ENCODE data around the gene IFI27L2. TPM values are rescaled to one million over a fixed set of nuclear protein-coding genes. Genes with fewer than 3 reads are reported as not detected.

Gene IFI27L2
- total RNA-seq, 1 experiment from 2014 or later = 28.6 TPM

GRCh38 chr14:94153750-94154342, 24.4 kb upstream of the IFI27L2 start:
- Histone ChIP-seq H4K8ac (replicated peaks; ENCODE audit: insufficient read length, low read depth, low read length) (no peak overlapping the region), H2BK12ac (ENCODE audit: insufficient read length, low read depth, low read length) (no peak overlapping the region), H2AK5ac (ENCODE audit: insufficient read length, low read length) (no peak overlapping the region), H3K4me1 (ENCODE audit: insufficient read depth, low read length) (no peaks in the 10 kb centered on the region), H3K9me3 (ENCODE audit: control insufficient read depth, low read depth, low read length) (no peaks in the 10 kb centered on the region), H2BK15ac (ENCODE audit: low read depth, low read length) (no peak overlapping the region), H3K27me3 (ENCODE audit: insufficient read depth, low read length) (no peaks in the 10 kb centered on the region), H4K5ac (ENCODE audit: insufficient read length, low read depth, low read length) (no peak overlapping the region), H2BK120ac (ENCODE audit: low read depth, low read length, poor library complexity, severe bottlenecking) (no peak overlapping the region), H2AFZ (ENCODE audit: low read length) (no peak overlapping the region), H3K9ac (ENCODE audit: extremely low read depth, insufficient read length, low read length) (no peak overlapping the region), H3T11ph (ENCODE audit: low read length) (no peak overlapping the region), H2BK5ac (ENCODE audit: insufficient read length, low read length) (no peak overlapping the region), H4K91ac (ENCODE audit: insufficient read length, low read depth, low read length) (no peak overlapping the region), H3K79me2 (ENCODE audit: insufficient read depth, low read length) (no peaks in the 10 kb centered on the region), H3K27ac (ENCODE audit: insufficient read length, low read depth, low read length) (no peak overlapping the region), H3K14ac (ENCODE audit: insufficient read depth, low read length) (no peak overlapping the region), H3K18ac (ENCODE audit: insufficient read length, low read depth, low read length) (no peak overlapping the region), H3K4me2 (ENCODE audit: insufficient read depth, insufficient read length, low read length) (no peak overlapping the region), H4K20me1 (ENCODE audit: control insufficient read depth, insufficient read depth, insufficient read length) (no peaks in the 10 kb centered on the region), H3K23me2 (ENCODE audit: insufficient read length, low read depth, low read length, poor library complexity, severe bottlenecking) (no peaks in the 10 kb centered on the region), H3K23ac (ENCODE audit: insufficient read length, low read depth, low read length) (no peak overlapping the region), H3K79me1 (ENCODE audit: insufficient read depth, low read depth, low read length, poor library complexity, severe bottlenecking) (no peaks in the 10 kb centered on the region), H3K56ac (ENCODE audit: insufficient read length, low read depth, low read length) (no peak overlapping the region), H2BK20ac (ENCODE audit: low read depth, low read length, poor library complexity, severe bottlenecking) (no peak overlapping the region), H3K4ac (ENCODE audit: low read depth, low read length) (no peak overlapping the region)
- H3K9me3 Mint-ChIP-seq = peaks cover 13 to 23% of the 10 kb centered on the region in 2 experiments; a peak in 4 of 5 replicates
- no CpG with 5 or more reads among the region's 6 CpGs for WGBS (ENCODE audit: extremely low coverage, insufficient read length, low lambda C conversion rate)
- peaks cover 6 to 8% (median 7%) of the 10 kb centered on the region in 3 experiments; a peak in 6 of 7 replicates for H3K36me3 Mint-ChIP-seq (ENCODE audit: insufficient read depth in 1 of 3, low read depth in 3 of 3)
- no peak for TF ChIP-seq CTCF (conservative IDR thresholded peaks at IDR 0.05)
- no peak overlapping the region for H3K27ac Mint-ChIP-seq
- H3K4me3 Mint-ChIP-seq = no peak overlapping the region
- no peak for DNase-seq
- peaks cover 2% of the 10 kb centered on the region for H3K27me3 Mint-ChIP-seq (ENCODE audit: low read depth)
- H3K4me1 Mint-ChIP-seq = peaks cover 0 to 3% of the 10 kb centered on the region in 2 experiments; a peak in 1 of 4 replicates
